ENCODE results near the gene OR1L8.

DNA sequence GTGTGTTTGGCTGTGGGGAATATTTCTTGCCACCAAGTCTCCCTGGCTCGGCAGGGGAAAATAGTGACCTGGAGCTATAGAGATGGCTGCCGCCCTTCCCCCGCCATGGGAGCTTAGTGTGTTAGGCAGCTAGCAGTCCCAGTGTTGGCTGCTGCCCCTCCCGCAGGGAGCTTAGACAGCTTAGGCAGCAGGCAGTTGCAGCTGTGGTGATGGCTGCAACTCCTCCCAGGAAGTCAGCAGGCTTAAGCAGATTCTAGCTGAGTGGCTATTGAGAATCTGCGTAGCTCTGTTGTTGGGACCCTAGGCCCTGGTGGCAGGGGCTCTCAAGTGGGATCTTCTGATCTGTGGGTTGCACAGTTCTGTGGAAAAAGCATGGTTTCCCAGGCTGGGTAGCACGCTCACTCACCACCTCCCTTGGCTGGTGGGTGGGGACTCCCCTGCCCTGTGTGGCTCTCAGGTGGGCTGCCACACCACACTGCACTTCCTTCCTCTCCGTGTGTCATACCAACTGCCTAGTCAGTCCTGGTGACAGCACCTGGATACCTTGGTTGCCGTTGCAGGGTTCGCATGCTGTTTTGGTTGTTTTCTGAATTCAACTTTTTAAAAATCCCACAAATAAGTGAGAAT is 20.9 kb downstream of the OR1L8 start:
- TF ChIP-seq POLR2A (IDR thresholded peaks at IDR 0.05): no peak
- TF ChIP-seq, protein P1, sequence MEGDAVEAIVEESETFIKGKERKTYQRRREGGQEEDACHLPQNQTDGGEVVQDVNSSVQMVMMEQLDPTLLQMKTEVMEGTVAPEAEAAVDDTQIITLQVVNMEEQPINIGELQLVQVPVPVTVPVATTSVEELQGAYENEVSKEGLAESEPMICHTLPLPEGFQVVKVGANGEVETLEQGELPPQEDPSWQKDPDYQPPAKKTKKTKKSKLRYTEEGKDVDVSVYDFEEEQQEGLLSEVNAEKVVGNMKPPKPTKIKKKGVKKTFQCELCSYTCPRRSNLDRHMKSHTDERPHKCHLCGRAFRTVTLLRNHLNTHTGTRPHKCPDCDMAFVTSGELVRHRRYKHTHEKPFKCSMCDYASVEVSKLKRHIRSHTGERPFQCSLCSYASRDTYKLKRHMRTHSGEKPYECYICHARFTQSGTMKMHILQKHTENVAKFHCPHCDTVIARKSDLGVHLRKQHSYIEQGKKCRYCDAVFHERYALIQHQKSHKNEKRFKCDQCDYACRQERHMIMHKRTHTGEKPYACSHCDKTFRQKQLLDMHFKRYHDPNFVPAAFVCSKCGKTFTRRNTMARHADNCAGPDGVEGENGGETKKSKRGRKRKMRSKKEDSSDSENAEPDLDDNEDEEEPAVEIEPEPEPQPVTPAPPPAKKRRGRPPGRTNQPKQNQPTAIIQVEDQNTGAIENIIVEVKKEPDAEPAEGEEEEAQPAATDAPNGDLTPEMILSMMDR (IDR thresholded peaks at IDR 0.05): no peak
